Right lobe of liver (tissue), 4 donors: Measurements from ENCODE around the gene USP51.

Source experiments
- CTCF ChIP-seq, 4 donors: fragments of 200-600 bp in 3 of 4; fragments of 450-650 bp in 1 of 4; IDR thresholded peaks; one replicate each; pipeline versions ENCODE4 v1.5.1 to v1.8.0; 2016 to 2022; ENCODE audit warnings: antibody characterized with exemption in 4 of 4, mild to moderate bottlenecking in 2 of 4
- POLR2A ChIP-seq: fragments of 450-650 bp; IDR thresholded peaks from one replicate; pipeline ENCODE4 v1.6.1; 2017; ENCODE audit warnings: antibody characterized with exemption, mild to moderate bottlenecking
- donor health status: DM: no; HTN: no; CAD: no.
- donor health status: DM: no; HTN: no; CAD: no.
- donor health status: DM: no; HTN: yes; CAD: no.

GRCh38 chrX:55521687-55522086 is 32.0 kb upstream of the USP51 start:
- TF ChIP-seq CTCF (IDR thresholded peaks at IDR 0.05) (no peak), POLR2A (no peak)
